Keratinocyte (primary cell): ENCODE results near the gene THBS1. TPM values are rescaled to one million over a fixed set of nuclear protein-coding genes. Genes with fewer than 3 reads are reported as not detected.
A peak's percentile ranks its signal among the peaks of the same experiment; 100 is the strongest.

Experiments used
- DNase-seq: peaks from one replicate; pipeline ENCODE4 v3.0.0-alpha.2; 2011; ENCODE audit warnings: low read depth, missing footprints, low spot score
- FAIRE-seq: peaks from 2 replicates; lab custom pipeline; 2011; peaks lifted over from hg19 to GRCh38; lab: Jason Lieb, UNC
- H2AFZ ChIP-seq: 2 replicates; pipeline ENCODE4 v1.6.0; 2012; ENCODE audit warnings: low read length, control low read depth, inconsistent platforms; ENCODE audit not compliant: control insufficient read depth
- H3K27ac ChIP-seq: 2 replicates; pipeline ENCODE4 v1.5.1; 2011; ENCODE audit warnings: low read length; ENCODE audit not compliant: control insufficient read depth, insufficient read depth
- H3K27me3 ChIP-seq: 3 replicates; pipeline ENCODE4 v1.6.0; 2011; ENCODE audit warnings: low read length; ENCODE audit not compliant: control insufficient read depth, insufficient read depth; ENCODE audit errors: extremely low read depth
- H3K36me3 ChIP-seq, 2 experiments: 2 replicates in 1 of 2; 3 replicates in 1 of 2; pipeline ENCODE4 v1.5.1; 2011; ENCODE audit warnings: low read length in 2 of 2, mild to moderate bottlenecking in 1 of 2; ENCODE audit not compliant: control insufficient read depth in 2 of 2, insufficient read depth in 2 of 2; ENCODE audit errors: extremely low read depth in 1 of 2
- H3K4me1 ChIP-seq: 3 replicates; pipeline ENCODE4 v1.5.1; 2011; ENCODE audit warnings: low read length; ENCODE audit not compliant: control insufficient read depth, insufficient read depth; ENCODE audit errors: extremely low read depth
- H3K4me2 ChIP-seq: 3 replicates; pipeline ENCODE4 v1.6.0; 2011; ENCODE audit warnings: low read depth, low read length; ENCODE audit not compliant: control insufficient read depth, insufficient read depth; ENCODE audit errors: extremely low read depth
- H3K4me3 ChIP-seq, 3 experiments: fragments of 200-600 bp in 1 of 3; sonication (generic) in 1 of 3; 2 replicates in 2 of 3; 3 replicates in 1 of 3; pipeline ENCODE4 v1.5.1; 2011 to 2016; ENCODE audit warnings: low read length in 3 of 3, mild to moderate bottlenecking in 3 of 3, control low read depth in 2 of 3, inconsistent platforms in 1 of 3, low read depth in 1 of 3, mixed read lengths in 1 of 3, mixed run types in 1 of 3, moderate library complexity in 1 of 3; ENCODE audit not compliant: control insufficient read depth in 2 of 3, insufficient read depth in 2 of 3; ENCODE audit errors: extremely low read depth in 1 of 3
- H3K79me2 ChIP-seq: 2 replicates; pipeline ENCODE4 v1.6.0; 2012; ENCODE audit warnings: low read length; ENCODE audit not compliant: control insufficient read depth, insufficient read depth
- H3K9ac ChIP-seq: 3 replicates; pipeline ENCODE4 v1.6.0; 2011; ENCODE audit warnings: low read length; ENCODE audit not compliant: control insufficient read depth, insufficient read depth; ENCODE audit errors: extremely low read depth
- H3K9me1 ChIP-seq: 3 replicates; pipeline ENCODE4 v1.6.0; 2011; ENCODE audit warnings: low read length; ENCODE audit not compliant: control insufficient read depth, insufficient read depth; ENCODE audit errors: extremely low read depth
- H3K9me3 ChIP-seq: 2 replicates; pipeline ENCODE4 v1.5.1; 2012; ENCODE audit warnings: low read depth, low read length; ENCODE audit not compliant: control insufficient read depth
- H4K20me1 ChIP-seq: 3 replicates; pipeline ENCODE4 v1.6.0; 2011; ENCODE audit warnings: low read length; ENCODE audit not compliant: control insufficient read depth, insufficient read depth; ENCODE audit errors: extremely low read depth
- CTCF ChIP-seq, 3 experiments: IDR thresholded peaks in 1 of 3; conservative IDR thresholded peaks in 1 of 3; optimal IDR thresholded peaks in 1 of 3; 2 replicates in 2 of 3; 3 replicates in 1 of 3; pipeline versions ENCODE3 to v1.5.1; 2011; ENCODE audit warnings: low read length in 3 of 3, mild to moderate bottlenecking in 3 of 3, moderate library complexity in 2 of 3, control low read depth in 1 of 3, inconsistent platforms in 1 of 3; ENCODE audit not compliant: insufficient read depth in 2 of 3; ENCODE audit errors: extremely low read depth in 1 of 3
- EZH2 ChIP-seq: IDR thresholded peaks from one replicate; pipeline ENCODE4 v1.6.1; 2012; ENCODE audit warnings: inconsistent platforms, mild to moderate bottlenecking, low read length, moderate library complexity
- dilution Hi-C: fragments of 300-500 bp; cut with MboI; formaldehyde crosslinking; loops from one replicate; pipeline ENCODE4 v1.7.0; 2020; ENCODE audit warnings: low sequenced_read_pairs; ENCODE audit not compliant: extremely low pct_ligation_motif_present
- polyA plus RNA-seq, 5 experiments: library from polyadenylated mRNA; depleted of rRNA in 3 of 5; stranded (reverse) in 3 of 5; stranded (forward) in 1 of 5; unstranded in 1 of 5; fragments of >200 nt; gene quantifications; 1 replicate in 1 of 5; 2 replicates in 3 of 5; 3 replicates in 1 of 5; pipeline versions ENCODE4 v1.2.1 to v1.2.3, GENCODE V29; 2011 to 2012; ENCODE audit warnings: missing spikeins in 2 of 5, low read depth in 1 of 5, low replicate concordance in 1 of 5

Gene THBS1
- polyA plus RNA-seq, 1 donor (not counting 4 experiments of a cell fraction or from before 2014, with no cell fraction given), result 789 TPM

- H3K9me1 ChIP-seq, result no peaks in the 10 kb centered on the region
- no peak overlapping the region for H3K4me2 ChIP-seq
- no peaks in the 10 kb centered on the region for H3K9me3 ChIP-seq
- peaks cover 71% of the 10 kb centered on the region for H4K20me1 ChIP-seq
- DNase-seq (peak; percentile 44), FAIRE-seq (no peak)
- peaks cover 46 to 77% of the 10 kb centered on the region in 2 experiments for H3K36me3 ChIP-seq
- no peak for TF ChIP-seq CTCF (optimal IDR thresholded peaks at IDR 0.05 in 1 of 3, IDR thresholded peaks at IDR 0.05 in 1 of 3, conservative IDR thresholded peaks at IDR 0.05 in 1 of 3; ENCODE audit: extremely low read depth in 1 of 3, insufficient read depth in 2 of 3, low read length in 3 of 3)
- dilution Hi-C loops, result no loop called here
- H3K27ac ChIP-seq, result no peak overlapping the region
- no peaks in the 10 kb centered on the region for H3K27me3 ChIP-seq
- H3K4me3 ChIP-seq, result no peak overlapping the region
- no peak overlapping the region for H3K9ac ChIP-seq
- peaks cover 29% of the 10 kb centered on the region for H3K79me2 ChIP-seq
- H3K4me1 ChIP-seq, result peaks cover 13% of the 10 kb centered on the region
- H2AFZ ChIP-seq, result no peak overlapping the region
Measured at GRCh38 chr15:39585389-39585841, 4.5 kb downstream of the THBS1 start.

GRCh38 chr15:39585871-39586301 lies 5.0 kb downstream of the THBS1 start:
- no peaks in the 10 kb centered on the region for H3K27me3 ChIP-seq
- no peak overlapping the region for H2AFZ ChIP-seq
- peaks cover 74% of the 10 kb centered on the region for H4K20me1 ChIP-seq
- H3K9ac ChIP-seq, result no peak overlapping the region
- FAIRE-seq (no peak), DNase-seq (peak; percentile 13)
- H3K4me1 ChIP-seq, result peaks cover 13% of the 10 kb centered on the region
- H3K4me3 ChIP-seq, result no peak overlapping the region
- peaks cover 29% of the 10 kb centered on the region for H3K79me2 ChIP-seq
- no peak for TF ChIP-seq CTCF (optimal IDR thresholded peaks at IDR 0.05 in 1 of 3, IDR thresholded peaks at IDR 0.05 in 1 of 3, conservative IDR thresholded peaks at IDR 0.05 in 1 of 3; ENCODE audit: extremely low read depth in 1 of 3, insufficient read depth in 2 of 3, low read length in 3 of 3)
- no peak for TF ChIP-seq EZH2
- H3K36me3 ChIP-seq, result peaks cover 46 to 80% of the 10 kb centered on the region in 2 experiments
- H3K9me1 ChIP-seq, result no peaks in the 10 kb centered on the region
- dilution Hi-C loops, result no loop called here
- H3K9me3 ChIP-seq, result no peaks in the 10 kb centered on the region
- H3K27ac ChIP-seq, result no peak overlapping the region
- H3K4me2 ChIP-seq, result no peak overlapping the region
